ENCODE results near the gene GJC1. TPM values are rescaled to one million over a fixed set of nuclear protein-coding genes. Genes with fewer than 3 reads are reported as not detected.

GJC1 gene
- total RNA-seq, 1 donor = 10.5 TPM

DNA sequence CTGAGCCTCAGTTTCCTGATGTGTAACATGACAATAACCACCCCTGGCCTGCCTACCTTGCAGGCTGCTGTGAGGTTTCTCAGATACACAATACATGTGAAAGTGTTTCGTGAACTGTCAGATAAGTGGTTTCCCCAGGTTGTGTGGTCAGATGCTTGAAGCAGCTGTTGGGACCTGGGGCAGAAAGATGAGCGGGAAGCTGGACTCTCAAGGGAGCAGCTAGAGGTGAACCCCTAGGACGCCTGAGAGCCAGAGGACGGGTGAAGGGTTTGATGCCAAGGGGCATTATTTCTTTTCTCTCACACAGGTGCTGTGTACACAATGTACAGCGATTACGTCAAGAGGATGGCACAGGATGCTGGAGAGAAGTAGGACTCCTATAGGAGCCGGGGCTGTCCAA is 19.9 kb upstream of the GJC1 start:
- H3K4me2 ChIP-seq (ENCODE audit: insufficient read depth, low read length) = no peak overlapping the region
- H3K4me1 ChIP-seq (ENCODE audit: insufficient read depth, low read length) = no peaks in the 10 kb centered on the region
- no peak overlapping the region for H3K27ac ChIP-seq (ENCODE audit: low read depth, low read length)
- H3K27me3 ChIP-seq (ENCODE audit: insufficient read depth, low read length) = no peaks in the 10 kb centered on the region
- no peaks in the 10 kb centered on the region for H3K9me3 ChIP-seq (ENCODE audit: low read depth, low read length)
- H3K36me3 ChIP-seq (ENCODE audit: insufficient read depth, low read length) = peaks cover 46% of the 10 kb centered on the region
- TF ChIP-seq, protein P1, sequence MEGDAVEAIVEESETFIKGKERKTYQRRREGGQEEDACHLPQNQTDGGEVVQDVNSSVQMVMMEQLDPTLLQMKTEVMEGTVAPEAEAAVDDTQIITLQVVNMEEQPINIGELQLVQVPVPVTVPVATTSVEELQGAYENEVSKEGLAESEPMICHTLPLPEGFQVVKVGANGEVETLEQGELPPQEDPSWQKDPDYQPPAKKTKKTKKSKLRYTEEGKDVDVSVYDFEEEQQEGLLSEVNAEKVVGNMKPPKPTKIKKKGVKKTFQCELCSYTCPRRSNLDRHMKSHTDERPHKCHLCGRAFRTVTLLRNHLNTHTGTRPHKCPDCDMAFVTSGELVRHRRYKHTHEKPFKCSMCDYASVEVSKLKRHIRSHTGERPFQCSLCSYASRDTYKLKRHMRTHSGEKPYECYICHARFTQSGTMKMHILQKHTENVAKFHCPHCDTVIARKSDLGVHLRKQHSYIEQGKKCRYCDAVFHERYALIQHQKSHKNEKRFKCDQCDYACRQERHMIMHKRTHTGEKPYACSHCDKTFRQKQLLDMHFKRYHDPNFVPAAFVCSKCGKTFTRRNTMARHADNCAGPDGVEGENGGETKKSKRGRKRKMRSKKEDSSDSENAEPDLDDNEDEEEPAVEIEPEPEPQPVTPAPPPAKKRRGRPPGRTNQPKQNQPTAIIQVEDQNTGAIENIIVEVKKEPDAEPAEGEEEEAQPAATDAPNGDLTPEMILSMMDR (IDR thresholded peaks at IDR 0.05; ENCODE audit: extremely low read depth, low read depth, low read length) = no peak
- H3K4me3 ChIP-seq (ENCODE audit: insufficient read depth, low read length) = no peak overlapping the region
- H2AFZ ChIP-seq (ENCODE audit: low read length) = no peak overlapping the region
- no peak for DNase-seq (ENCODE audit: insufficient read length, low spot score, missing footprints)
- no peaks in the 10 kb centered on the region for H3K79me2 ChIP-seq (ENCODE audit: insufficient read depth, low read length)
- no peaks in the 10 kb centered on the region for H4K20me1 ChIP-seq (ENCODE audit: insufficient read depth, low read length)

DNA sequence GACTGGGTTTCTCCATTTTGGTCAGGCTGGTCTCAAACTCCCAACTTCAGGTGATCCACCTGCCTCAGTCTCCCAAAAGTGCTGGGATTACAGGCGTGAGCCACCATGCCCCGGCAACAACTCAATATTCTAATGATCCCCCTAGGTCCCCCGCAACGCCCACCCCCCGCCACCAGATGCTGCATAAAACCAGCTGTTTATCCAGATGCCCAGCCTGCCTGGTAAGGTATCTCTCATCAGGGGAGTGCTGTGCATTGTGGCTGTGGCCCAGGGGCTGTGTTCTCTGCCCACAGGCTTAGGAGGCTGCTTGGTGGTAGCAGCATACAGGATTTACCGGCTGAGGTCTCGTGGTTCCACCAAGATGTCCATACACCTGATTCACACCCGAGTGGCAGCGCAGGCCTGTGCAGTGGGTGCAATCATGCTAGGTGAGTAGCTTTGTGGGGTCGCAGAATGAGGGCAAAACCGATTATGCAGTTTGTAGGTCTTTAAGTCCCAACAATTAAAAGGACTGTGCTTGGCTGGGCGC is 18.9 kb upstream of the GJC1 start:
- H3K79me2 ChIP-seq (ENCODE audit: insufficient read depth, low read length) = no peaks in the 10 kb centered on the region
- no peak overlapping the region for H3K4me3 ChIP-seq (ENCODE audit: insufficient read depth, low read length)
- no peak overlapping the region for H3K27ac ChIP-seq (ENCODE audit: low read depth, low read length)
- TF ChIP-seq, protein P1 (IDR thresholded peaks at IDR 0.05; ENCODE audit: extremely low read depth, low read depth, low read length) = no peak
- H3K36me3 ChIP-seq (ENCODE audit: insufficient read depth, low read length) = peaks cover 36% of the 10 kb centered on the region
- no peak overlapping the region for H2AFZ ChIP-seq (ENCODE audit: low read length)
- H3K27me3 ChIP-seq (ENCODE audit: insufficient read depth, low read length) = no peaks in the 10 kb centered on the region
- H3K4me1 ChIP-seq (ENCODE audit: insufficient read depth, low read length) = no peaks in the 10 kb centered on the region
- peak; percentile 44 for DNase-seq (ENCODE audit: insufficient read length, low spot score, missing footprints)
- no peak overlapping the region for H3K4me2 ChIP-seq (ENCODE audit: insufficient read depth, low read length)
- H4K20me1 ChIP-seq (ENCODE audit: insufficient read depth, low read length) = no peaks in the 10 kb centered on the region
- H3K9me3 ChIP-seq (ENCODE audit: low read depth, low read length) = no peaks in the 10 kb centered on the region

DNA sequence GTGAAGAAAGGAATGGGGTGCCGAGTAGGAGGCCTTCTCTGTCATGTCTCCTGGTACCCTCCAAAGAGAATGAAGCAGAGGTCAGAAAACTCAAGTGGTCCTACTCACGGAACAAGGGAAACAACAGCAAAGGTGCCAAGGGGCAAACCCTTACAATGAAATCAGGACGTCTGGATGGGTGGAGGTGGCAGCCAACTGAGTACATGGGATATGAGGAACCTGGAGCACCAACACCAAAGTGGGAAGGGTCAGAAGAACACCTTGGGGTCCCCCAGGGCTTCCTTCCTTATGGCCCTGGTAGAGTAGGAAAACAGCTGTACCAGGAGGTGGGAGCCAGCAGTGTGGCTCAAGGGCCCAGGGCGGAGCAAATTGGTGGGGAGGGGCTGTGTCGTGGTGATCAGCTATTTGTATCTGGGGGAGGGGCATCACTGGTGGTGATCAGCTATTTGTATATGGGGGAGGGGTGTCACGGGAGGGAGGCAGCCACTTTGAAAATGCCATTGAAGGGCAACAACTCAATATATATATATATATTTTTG is 18.2 kb upstream of the GJC1 start:
- Histone ChIP-seq H3K36me3 (ENCODE audit: insufficient read depth, low read length) (peaks cover 29% of the 10 kb centered on the region), H3K4me2 (ENCODE audit: insufficient read depth, low read length) (no peak overlapping the region), H3K79me2 (ENCODE audit: insufficient read depth, low read length) (no peaks in the 10 kb centered on the region), H3K27me3 (ENCODE audit: insufficient read depth, low read length) (no peaks in the 10 kb centered on the region), H3K4me1 (ENCODE audit: insufficient read depth, low read length) (no peaks in the 10 kb centered on the region), H3K27ac (ENCODE audit: low read depth, low read length) (no peak overlapping the region), H3K4me3 (ENCODE audit: insufficient read depth, low read length) (no peak overlapping the region), H4K20me1 (ENCODE audit: insufficient read depth, low read length) (no peaks in the 10 kb centered on the region), H3K9me3 (ENCODE audit: low read depth, low read length) (no peaks in the 10 kb centered on the region), H2AFZ (ENCODE audit: low read length) (no peak overlapping the region)
- TF ChIP-seq, protein P1 (IDR thresholded peaks at IDR 0.05; ENCODE audit: extremely low read depth, low read depth, low read length) = no peak
- peak; percentile 48 for DNase-seq (ENCODE audit: insufficient read length, low spot score, missing footprints)

DNA sequence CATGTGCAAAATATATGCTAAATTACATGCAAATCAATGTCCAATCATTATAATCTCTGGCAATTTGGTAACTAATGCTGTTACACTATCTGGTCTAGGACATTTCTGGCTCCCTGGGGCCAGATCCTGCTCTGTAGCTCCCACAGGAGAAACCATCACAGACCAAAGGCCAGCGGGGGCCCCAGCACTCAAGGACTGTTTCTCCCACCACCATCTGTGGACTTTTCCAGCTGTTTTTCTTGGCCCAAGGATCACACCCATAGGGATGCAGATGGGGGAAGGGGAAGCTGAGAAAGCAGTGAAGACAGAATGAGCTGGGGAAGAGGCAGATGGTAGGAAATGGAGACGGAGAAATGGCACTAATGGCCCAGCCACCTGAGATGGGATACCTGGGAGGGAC is 17.5 kb upstream of the GJC1 start, which contains the start of gene HIGD1B:
HIGD1B (plus strand) TSS at position 298 of the 400 bp plus-strand sequence. CDS start 270 bp downstream, outside the sequence.
- TF ChIP-seq, protein P1 (IDR thresholded peaks at IDR 0.05; ENCODE audit: extremely low read depth, low read depth, low read length) = no peak
- H3K4me1 ChIP-seq (ENCODE audit: insufficient read depth, low read length) = peaks cover 2% of the 10 kb centered on the region
- H3K36me3 ChIP-seq (ENCODE audit: insufficient read depth, low read length) = peaks cover 21% of the 10 kb centered on the region

More for the DNA sequence above, 17.5 kb upstream of the GJC1 start, which contains the start of gene HIGD1B:
- Histone ChIP-seq H3K4me3 (ENCODE audit: insufficient read depth, low read length) (no peak within 1 kb of the TSS), H3K4me2 (ENCODE audit: insufficient read depth, low read length) (no peak within 1 kb of the TSS), H3K9me3 (ENCODE audit: low read depth, low read length) (no peaks in the 10 kb centered on the region), H3K79me2 (ENCODE audit: insufficient read depth, low read length) (no peaks in the 10 kb centered on the region), H3K27ac (ENCODE audit: low read depth, low read length) (no peak within 1 kb of the TSS), H4K20me1 (ENCODE audit: insufficient read depth, low read length) (no peaks in the 10 kb centered on the region), H2AFZ (ENCODE audit: low read length) (no peak within 1 kb of the TSS), H3K27me3 (ENCODE audit: insufficient read depth, low read length) (no peaks in the 10 kb centered on the region)
- peak; percentile 70 for DNase-seq (ENCODE audit: insufficient read length, low spot score, missing footprints)
